ENCODE results near the gene DAD1. TPM values are rescaled to one million over a fixed set of nuclear protein-coding genes. Genes with fewer than 3 reads are reported as not detected.

DAD1 gene
- polyA plus RNA-seq, 1 of the 3 experiments (the other 2 are of a cell fraction), result 406 TPM

- no peak for DNase-seq
- Histone ChIP-seq H3K36me3 (replicated peaks in 1 of 2; ENCODE audit: control insufficient read depth in 1 of 2, insufficient read depth in 2 of 2, low read length in 1 of 2) (no peaks in the 10 kb centered on the region), H3K4me2 (no peak overlapping the region), H3K9me2 (no peaks in the 10 kb centered on the region), H2AFZ (ENCODE audit: low read depth) (no peak overlapping the region), H3F3A (replicated peaks; ENCODE audit: insufficient read depth) (no peaks in the 10 kb centered on the region), H3K27me3 (ENCODE audit: insufficient read depth) (peaks cover 31% of the 10 kb centered on the region; the same call in 1 of the 2 replicates), H3K79me2 (ENCODE audit: insufficient read depth) (no peaks in the 10 kb centered on the region), H3K9ac (no peak overlapping the region), H3K9me3 (no peaks in the 10 kb centered on the region), H4K20me1 (ENCODE audit: insufficient read depth) (no peaks in the 10 kb centered on the region), H3K4me3 (ENCODE audit: low read depth in 2 of 2, low read length in 1 of 2) (no peak overlapping the region), H3K4me1 (ENCODE audit: control insufficient read depth in 1 of 2, insufficient read depth in 2 of 2, low read depth in 1 of 2, low read length in 1 of 2) (no peaks in the 10 kb centered on the region), H3K27ac (ENCODE audit: low read depth in 2 of 2, low read length in 1 of 2) (no peak overlapping the region)
- ChIA-PET CTCF (no interaction called here), POLR2A (no interaction called here)
- WGBS (ENCODE audit: low lambda C conversion rate), result 52% methylated on average over 7 of the region's 7 CpGs
- TF ChIP-seq, protein P1, sequence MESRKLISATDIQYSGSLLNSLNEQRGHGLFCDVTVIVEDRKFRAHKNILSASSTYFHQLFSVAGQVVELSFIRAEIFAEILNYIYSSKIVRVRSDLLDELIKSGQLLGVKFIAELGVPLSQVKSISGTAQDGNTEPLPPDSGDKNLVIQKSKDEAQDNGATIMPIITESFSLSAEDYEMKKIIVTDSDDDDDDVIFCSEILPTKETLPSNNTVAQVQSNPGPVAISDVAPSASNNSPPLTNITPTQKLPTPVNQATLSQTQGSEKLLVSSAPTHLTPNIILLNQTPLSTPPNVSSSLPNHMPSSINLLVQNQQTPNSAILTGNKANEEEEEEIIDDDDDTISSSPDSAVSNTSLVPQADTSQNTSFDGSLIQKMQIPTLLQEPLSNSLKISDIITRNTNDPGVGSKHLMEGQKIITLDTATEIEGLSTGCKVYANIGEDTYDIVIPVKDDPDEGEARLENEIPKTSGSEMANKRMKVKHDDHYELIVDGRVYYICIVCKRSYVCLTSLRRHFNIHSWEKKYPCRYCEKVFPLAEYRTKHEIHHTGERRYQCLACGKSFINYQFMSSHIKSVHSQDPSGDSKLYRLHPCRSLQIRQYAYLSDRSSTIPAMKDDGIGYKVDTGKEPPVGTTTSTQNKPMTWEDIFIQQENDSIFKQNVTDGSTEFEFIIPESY (IDR thresholded peaks at IDR 0.05; ENCODE audit: borderline replicate concordance, low read depth), result no peak
- TF ChIP-seq, protein P2, sequence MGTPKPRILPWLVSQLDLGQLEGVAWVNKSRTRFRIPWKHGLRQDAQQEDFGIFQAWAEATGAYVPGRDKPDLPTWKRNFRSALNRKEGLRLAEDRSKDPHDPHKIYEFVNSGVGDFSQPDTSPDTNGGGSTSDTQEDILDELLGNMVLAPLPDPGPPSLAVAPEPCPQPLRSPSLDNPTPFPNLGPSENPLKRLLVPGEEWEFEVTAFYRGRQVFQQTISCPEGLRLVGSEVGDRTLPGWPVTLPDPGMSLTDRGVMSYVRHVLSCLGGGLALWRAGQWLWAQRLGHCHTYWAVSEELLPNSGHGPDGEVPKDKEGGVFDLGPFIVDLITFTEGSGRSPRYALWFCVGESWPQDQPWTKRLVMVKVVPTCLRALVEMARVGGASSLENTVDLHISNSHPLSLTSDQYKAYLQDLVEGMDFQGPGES (IDR thresholded peaks at IDR 0.05; ENCODE audit: low read depth, low read length), result no peak
- no peak for TF ChIP-seq MAX (IDR thresholded peaks at IDR 0.05; ENCODE audit: low read depth)
- no peak for TF ChIP-seq GABPA (IDR thresholded peaks at IDR 0.05; ENCODE audit: low read depth)
- no peak for TF ChIP-seq FOXJ3 (CRISPR knock-in tag; IDR thresholded peaks at IDR 0.05)
- TF ChIP-seq MEF2A (IDR thresholded peaks at IDR 0.05; ENCODE audit: borderline replicate concordance, low read depth), result no peak
- TF ChIP-seq, protein P3, sequence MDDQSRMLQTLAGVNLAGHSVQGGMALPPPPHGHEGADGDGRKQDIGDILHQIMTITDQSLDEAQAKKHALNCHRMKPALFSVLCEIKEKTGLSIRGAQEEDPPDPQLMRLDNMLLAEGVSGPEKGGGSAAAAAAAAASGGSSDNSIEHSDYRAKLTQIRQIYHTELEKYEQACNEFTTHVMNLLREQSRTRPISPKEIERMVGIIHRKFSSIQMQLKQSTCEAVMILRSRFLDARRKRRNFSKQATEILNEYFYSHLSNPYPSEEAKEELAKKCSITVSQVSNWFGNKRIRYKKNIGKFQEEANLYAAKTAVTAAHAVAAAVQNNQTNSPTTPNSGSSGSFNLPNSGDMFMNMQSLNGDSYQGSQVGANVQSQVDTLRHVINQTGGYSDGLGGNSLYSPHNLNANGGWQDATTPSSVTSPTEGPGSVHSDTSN (IDR thresholded peaks at IDR 0.05), result no peak
- no peak for TF ChIP-seq USF1 (IDR thresholded peaks at IDR 0.05; ENCODE audit: borderline replicate concordance, low read depth)
- TF ChIP-seq SIN3A (IDR thresholded peaks at IDR 0.05; ENCODE audit: borderline replicate concordance, low read depth, low read length), result no peak
- no peak for TF ChIP-seq RCOR1 (IDR thresholded peaks at IDR 0.05; ENCODE audit: low read length)
- no peak for TF ChIP-seq TEAD4 (IDR thresholded peaks at IDR 0.05; ENCODE audit: borderline replicate concordance, insufficient read depth)
- no peak for TF ChIP-seq NFIC (IDR thresholded peaks at IDR 0.05; ENCODE audit: borderline replicate concordance)
- no peak for TF ChIP-seq CHD2 (IDR thresholded peaks at IDR 0.05; ENCODE audit: low read length, partially characterized antibody)
- TF ChIP-seq MXI1 (IDR thresholded peaks at IDR 0.05; ENCODE audit: low read depth, low read length), result no peak
- TF ChIP-seq ELF1 (IDR thresholded peaks at IDR 0.05), result no peak
- no peak for TF ChIP-seq JUND (IDR thresholded peaks at IDR 0.05)
Observed at GRCh38 chr14:22627506-22628263, 38.7 kb upstream of the DAD1 start.

Measured in SK-N-SH (cell line).